Measurements from ENCODE around the gene GPC1. TPM values are rescaled to one million over a fixed set of nuclear protein-coding genes. Genes with fewer than 3 reads are reported as not detected.
A peak's percentile ranks its signal among the peaks of the same experiment; 100 is the strongest.

The GPC1 gene
- total RNA-seq, 1 donor from 2014 or later: 252 TPM

- peaks cover 25% of the 10 kb centered on the region for H3K4me1 ChIP-seq (ENCODE audit: insufficient read depth, low read length)
- H3K27me3 ChIP-seq (ENCODE audit: insufficient read depth, low read length): no peaks in the 10 kb centered on the region
- no peak overlapping the region for H3K4me3 ChIP-seq (ENCODE audit: insufficient read depth, low read depth, low read length)
- H3K79me2 ChIP-seq (ENCODE audit: insufficient read depth, low read length): peaks cover 99% of the 10 kb centered on the region
- FAIRE-seq: no peak
- no peak overlapping the region for H3K27ac ChIP-seq (ENCODE audit: low read depth, low read length)
- H3K4me2 ChIP-seq (ENCODE audit: low read length): no peak overlapping the region
- H3K9ac ChIP-seq (ENCODE audit: low read length): no peak overlapping the region
- no peak overlapping the region for H2AFZ ChIP-seq (ENCODE audit: low read depth, low read length)
- no peak for DNase-seq (ENCODE audit: low read depth)
- H3K36me3 ChIP-seq (ENCODE audit: insufficient read depth, low read length): no peaks in the 10 kb centered on the region
- Mint-ChIP-seq H3K9me3 (ENCODE audit: unreplicated experiment) (no peaks in the 10 kb centered on the region), H3K36me3 (ENCODE audit: low read depth, unreplicated experiment) (no peaks in the 10 kb centered on the region), H3K4me3 (ENCODE audit: unreplicated experiment) (no peak overlapping the region), H3K27ac (ENCODE audit: unreplicated experiment) (no peak overlapping the region), H3K27me3 (ENCODE audit: low read depth, unreplicated experiment) (no peaks in the 10 kb centered on the region), H3K4me1 (ENCODE audit: low read depth, unreplicated experiment) (peaks cover 2% of the 10 kb centered on the region)
- peaks cover 94% of the 10 kb centered on the region for H4K20me1 ChIP-seq (ENCODE audit: insufficient read depth, low read length)
- TF ChIP-seq EZH2 (IDR thresholded peaks at IDR 0.05; ENCODE audit: insufficient read depth, low read length) (no peak), CTCF (IDR thresholded peaks at IDR 0.05; ENCODE audit: insufficient read depth, low read depth, low read length) (no peak)
- H3K9me3 ChIP-seq (ENCODE audit: insufficient read depth, low read depth, low read length): no peaks in the 10 kb centered on the region
Measured at GRCh38 chr2:240440704-240441320, 5.3 kb downstream of the GPC1 start.

- no peak overlapping the region for H3K9ac ChIP-seq (ENCODE audit: low read length)
- H3K4me2 ChIP-seq (ENCODE audit: low read length): no peak overlapping the region
- TF ChIP-seq CTCF (IDR thresholded peaks at IDR 0.05; ENCODE audit: insufficient read depth, low read depth, low read length): no peak
- no peak for TF ChIP-seq EZH2 (IDR thresholded peaks at IDR 0.05; ENCODE audit: insufficient read depth, low read length)
- peaks cover 2% of the 10 kb centered on the region for H3K4me1 Mint-ChIP-seq (ENCODE audit: low read depth, unreplicated experiment)
- H3K4me3 ChIP-seq (ENCODE audit: insufficient read depth, low read depth, low read length): no peak overlapping the region
- FAIRE-seq (no peak), DNase-seq (ENCODE audit: low read depth) (no peak)
- H3K27ac Mint-ChIP-seq (ENCODE audit: unreplicated experiment): no peak overlapping the region
- H3K79me2 ChIP-seq (ENCODE audit: insufficient read depth, low read length): peaks cover 100% of the 10 kb centered on the region
- peaks cover 98% of the 10 kb centered on the region for H4K20me1 ChIP-seq (ENCODE audit: insufficient read depth, low read length)
- H3K9me3 ChIP-seq (ENCODE audit: insufficient read depth, low read depth, low read length): no peaks in the 10 kb centered on the region
- H3K4me1 ChIP-seq (ENCODE audit: insufficient read depth, low read length): peaks cover 25% of the 10 kb centered on the region
- no peaks in the 10 kb centered on the region for H3K27me3 ChIP-seq (ENCODE audit: insufficient read depth, low read length)
- H3K36me3 ChIP-seq (ENCODE audit: insufficient read depth, low read length): no peaks in the 10 kb centered on the region
- no peak overlapping the region for H3K27ac ChIP-seq (ENCODE audit: low read depth, low read length)
- no peaks in the 10 kb centered on the region for H3K9me3 Mint-ChIP-seq (ENCODE audit: unreplicated experiment)
- no peaks in the 10 kb centered on the region for H3K36me3 Mint-ChIP-seq (ENCODE audit: low read depth, unreplicated experiment)
- H3K4me3 Mint-ChIP-seq (ENCODE audit: unreplicated experiment): no peak overlapping the region
- H3K27me3 Mint-ChIP-seq (ENCODE audit: low read depth, unreplicated experiment): no peaks in the 10 kb centered on the region
- no peak overlapping the region for H2AFZ ChIP-seq (ENCODE audit: low read depth, low read length)
Measured at GRCh38 chr2:240441326-240441992, 6.0 kb downstream of the GPC1 start.

- FAIRE-seq (no peak), DNase-seq (ENCODE audit: low read depth) (no peak)
- no peak overlapping the region for H3K27ac ChIP-seq (ENCODE audit: low read depth, low read length)
- no peaks in the 10 kb centered on the region for H3K27me3 ChIP-seq (ENCODE audit: insufficient read depth, low read length)
- H3K4me3 ChIP-seq (ENCODE audit: insufficient read depth, low read depth, low read length): no peak overlapping the region
- Mint-ChIP-seq H3K36me3 (ENCODE audit: low read depth, unreplicated experiment) (no peaks in the 10 kb centered on the region), H3K27ac (ENCODE audit: unreplicated experiment) (peak overlapping the region; percentile 34), H3K9me3 (ENCODE audit: unreplicated experiment) (no peaks in the 10 kb centered on the region), H3K4me1 (ENCODE audit: low read depth, unreplicated experiment) (peaks cover 2% of the 10 kb centered on the region), H3K27me3 (ENCODE audit: low read depth, unreplicated experiment) (no peaks in the 10 kb centered on the region), H3K4me3 (ENCODE audit: unreplicated experiment) (no peak overlapping the region)
- H3K4me2 ChIP-seq (ENCODE audit: low read length): no peak overlapping the region
- H3K9me3 ChIP-seq (ENCODE audit: insufficient read depth, low read depth, low read length): no peaks in the 10 kb centered on the region
- H3K36me3 ChIP-seq (ENCODE audit: insufficient read depth, low read length): no peaks in the 10 kb centered on the region
- no peak overlapping the region for H3K9ac ChIP-seq (ENCODE audit: low read length)
- no peak overlapping the region for H2AFZ ChIP-seq (ENCODE audit: low read depth, low read length)
- peaks cover 100% of the 10 kb centered on the region for H3K79me2 ChIP-seq (ENCODE audit: insufficient read depth, low read length)
- no peak for TF ChIP-seq EZH2 (IDR thresholded peaks at IDR 0.05; ENCODE audit: insufficient read depth, low read length)
- TF ChIP-seq CTCF (IDR thresholded peaks at IDR 0.05; ENCODE audit: insufficient read depth, low read depth, low read length): no peak
- H4K20me1 ChIP-seq (ENCODE audit: insufficient read depth, low read length): peaks cover 98% of the 10 kb centered on the region
- peaks cover 19% of the 10 kb centered on the region for H3K4me1 ChIP-seq (ENCODE audit: insufficient read depth, low read length)
Measured at GRCh38 chr2:240441993-240442411, 6.5 kb downstream of the GPC1 start.

Measured in astrocyte (in vitro differentiated cells and primary cell).